SK-N-SH treated with all-trans-retinoic acid at 6 μM for 48 hours (cell line): ENCODE results near the gene LCLAT1.

ENCODE experiments used
- ATAC-seq: fragments of 200-7000 bp; cut with Tn5 transposase; 3 replicates; pipeline ENCODE4 v1.9.1; 2020; ENCODE audit warnings: mild to moderate bottlenecking, moderate library complexity
- ARNTL ChIP-seq: fragments of 450-650 bp; formaldehyde crosslinking; IDR thresholded peaks from 2 replicates; pipeline ENCODE4 v1.5.0; 2020; ENCODE audit warnings: low read depth, mild to moderate bottlenecking, moderate library complexity, borderline replicate concordance
- BACH2 ChIP-seq: fragments of 250-450 bp; sonication (Bioruptor Pico); IDR thresholded peaks from 2 replicates; pipeline ENCODE4 v1.9.0; 2021; ENCODE audit warnings: mild to moderate bottlenecking, borderline replicate concordance
- CSDC2 ChIP-seq: fragments of 250-450 bp; sonication (Bioruptor Pico); IDR thresholded peaks from 2 replicates; pipeline ENCODE4 v1.5.0; 2020; ENCODE audit warnings: mild to moderate bottlenecking, moderate library complexity
- CSRNP3 ChIP-seq: fragments of 250-450 bp; sonication (Bioruptor Pico); IDR thresholded peaks from 2 replicates; pipeline ENCODE4 v1.5.1; 2021; ENCODE audit warnings: mild to moderate bottlenecking, moderate library complexity
- ESRRG ChIP-seq: fragments of 250-450 bp; sonication (Bioruptor Pico); IDR thresholded peaks from 2 replicates; pipeline ENCODE4 v1.6.1; 2021; ENCODE audit warnings: mild to moderate bottlenecking
- GLIS3 ChIP-seq: fragments of 250-450 bp; sonication (Bioruptor Pico); IDR thresholded peaks from 2 replicates; pipeline ENCODE4 v1.5.0; 2020; ENCODE audit warnings: mild to moderate bottlenecking, moderate library complexity
- ISL1 ChIP-seq: fragments of 250-450 bp; sonication (Bioruptor Pico); IDR thresholded peaks from 2 replicates; pipeline ENCODE4 v2.1.2; 2022; ENCODE audit warnings: mild to moderate bottlenecking, moderate library complexity
- PATZ1 ChIP-seq: fragments of 250-450 bp; sonication (Bioruptor Pico); IDR thresholded peaks from 2 replicates; pipeline ENCODE4 v1.8.0; 2020; ENCODE audit warnings: mild to moderate bottlenecking, moderate library complexity, borderline replicate concordance
- PPARA ChIP-seq: fragments of 250-450 bp; sonication (Bioruptor Pico); IDR thresholded peaks from 2 replicates; pipeline ENCODE4 v1.5.0; 2020; ENCODE audit warnings: mild to moderate bottlenecking, borderline replicate concordance
- RARB ChIP-seq: fragments of 250-450 bp; sonication (Bioruptor Pico); IDR thresholded peaks from 2 replicates; pipeline ENCODE4 v1.8.0; 2021; ENCODE audit warnings: mild to moderate bottlenecking, moderate library complexity
- SNAI2 ChIP-seq: fragments of 250-450 bp; sonication (Bioruptor Pico); IDR thresholded peaks from 2 replicates; pipeline ENCODE4 v1.5.0; 2020; ENCODE audit warnings: mild to moderate bottlenecking, moderate library complexity
- TCF4 ChIP-seq: fragments of 250-450 bp; sonication (Bioruptor Pico); IDR thresholded peaks from 2 replicates; pipeline ENCODE4 v1.8.0; 2021; ENCODE audit warnings: mild to moderate bottlenecking, moderate library complexity, borderline replicate concordance
- TOX ChIP-seq: fragments of 250-450 bp; sonication (Bioruptor Pico); IDR thresholded peaks from 2 replicates; pipeline ENCODE4 v1.8.0; 2021; ENCODE audit warnings: mild to moderate bottlenecking, moderate library complexity, borderline replicate concordance
- ZC3H10 ChIP-seq: fragments of 250-450 bp; sonication (Bioruptor Pico); IDR thresholded peaks from 2 replicates; pipeline ENCODE4 v1.5.1; 2021; ENCODE audit warnings: mild to moderate bottlenecking, moderate library complexity
- ZFP3 ChIP-seq: fragments of 250-450 bp; sonication (Bioruptor Pico); IDR thresholded peaks from 2 replicates; pipeline ENCODE4 v1.5.0; 2020; ENCODE audit warnings: mild to moderate bottlenecking, moderate library complexity
- ZFP30 ChIP-seq: fragments of 450-650 bp; formaldehyde crosslinking; IDR thresholded peaks from 2 replicates; pipeline ENCODE4 v1.5.0; 2022; ENCODE audit warnings: mild to moderate bottlenecking, moderate library complexity
- ZNF565 ChIP-seq: fragments of 450-650 bp; formaldehyde crosslinking; conservative IDR thresholded peaks from 2 replicates; pipeline ENCODE4 v1.5.0; 2020; ENCODE audit warnings: low read depth, mild to moderate bottlenecking, moderate library complexity
- ZNF70 ChIP-seq: fragments of 450-650 bp; formaldehyde crosslinking; IDR thresholded peaks from 2 replicates; pipeline ENCODE4 v1.5.0; 2020; ENCODE audit warnings: mild to moderate bottlenecking, moderate library complexity
- TF ChIP-seq, protein P1 (sequence below): fragments of 250-450 bp; sonication (Bioruptor Pico); IDR thresholded peaks from 2 replicates; pipeline ENCODE4 v1.8.0; 2021; ENCODE audit warnings: low read depth, mild to moderate bottlenecking, moderate library complexity, borderline replicate concordance
- TF ChIP-seq, protein P2 (sequence below): fragments of 250-450 bp; sonication (Bioruptor Pico); IDR thresholded peaks from 2 replicates; pipeline ENCODE4 v1.5.0; 2020; ENCODE audit warnings: mild to moderate bottlenecking, moderate library complexity

The LCLAT1 gene

GRCh38 chr2:30631051-30631671 lies 184.1 kb downstream of the LCLAT1 start:
- ATAC-seq = no peak
- TF ChIP-seq, protein P1, sequence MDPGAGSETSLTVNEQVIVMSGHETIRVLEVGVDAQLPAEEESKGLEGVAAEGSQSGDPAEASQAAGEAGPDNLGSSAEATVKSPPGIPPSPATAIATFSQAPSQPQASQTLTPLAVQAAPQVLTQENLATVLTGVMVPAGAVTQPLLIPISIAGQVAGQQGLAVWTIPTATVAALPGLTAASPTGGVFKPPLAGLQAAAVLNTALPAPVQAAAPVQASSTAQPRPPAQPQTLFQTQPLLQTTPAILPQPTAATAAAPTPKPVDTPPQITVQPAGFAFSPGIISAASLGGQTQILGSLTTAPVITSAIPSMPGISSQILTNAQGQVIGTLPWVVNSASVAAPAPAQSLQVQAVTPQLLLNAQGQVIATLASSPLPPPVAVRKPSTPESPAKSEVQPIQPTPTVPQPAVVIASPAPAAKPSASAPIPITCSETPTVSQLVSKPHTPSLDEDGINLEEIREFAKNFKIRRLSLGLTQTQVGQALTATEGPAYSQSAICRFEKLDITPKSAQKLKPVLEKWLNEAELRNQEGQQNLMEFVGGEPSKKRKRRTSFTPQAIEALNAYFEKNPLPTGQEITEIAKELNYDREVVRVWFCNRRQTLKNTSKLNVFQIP (CRISPR knock-in tag) = no peak
- TF ChIP-seq TOX (CRISPR knock-in tag) (no peak), PATZ1 (CRISPR knock-in tag) (no peak), ZNF70 (CRISPR knock-in tag) (no peak), ZC3H10 (CRISPR knock-in tag) (no peak), SNAI2 (CRISPR knock-in tag) (no peak), TCF4 (CRISPR knock-in tag) (no peak), CSDC2 (CRISPR knock-in tag) (no peak)
- TF ChIP-seq, protein P2, sequence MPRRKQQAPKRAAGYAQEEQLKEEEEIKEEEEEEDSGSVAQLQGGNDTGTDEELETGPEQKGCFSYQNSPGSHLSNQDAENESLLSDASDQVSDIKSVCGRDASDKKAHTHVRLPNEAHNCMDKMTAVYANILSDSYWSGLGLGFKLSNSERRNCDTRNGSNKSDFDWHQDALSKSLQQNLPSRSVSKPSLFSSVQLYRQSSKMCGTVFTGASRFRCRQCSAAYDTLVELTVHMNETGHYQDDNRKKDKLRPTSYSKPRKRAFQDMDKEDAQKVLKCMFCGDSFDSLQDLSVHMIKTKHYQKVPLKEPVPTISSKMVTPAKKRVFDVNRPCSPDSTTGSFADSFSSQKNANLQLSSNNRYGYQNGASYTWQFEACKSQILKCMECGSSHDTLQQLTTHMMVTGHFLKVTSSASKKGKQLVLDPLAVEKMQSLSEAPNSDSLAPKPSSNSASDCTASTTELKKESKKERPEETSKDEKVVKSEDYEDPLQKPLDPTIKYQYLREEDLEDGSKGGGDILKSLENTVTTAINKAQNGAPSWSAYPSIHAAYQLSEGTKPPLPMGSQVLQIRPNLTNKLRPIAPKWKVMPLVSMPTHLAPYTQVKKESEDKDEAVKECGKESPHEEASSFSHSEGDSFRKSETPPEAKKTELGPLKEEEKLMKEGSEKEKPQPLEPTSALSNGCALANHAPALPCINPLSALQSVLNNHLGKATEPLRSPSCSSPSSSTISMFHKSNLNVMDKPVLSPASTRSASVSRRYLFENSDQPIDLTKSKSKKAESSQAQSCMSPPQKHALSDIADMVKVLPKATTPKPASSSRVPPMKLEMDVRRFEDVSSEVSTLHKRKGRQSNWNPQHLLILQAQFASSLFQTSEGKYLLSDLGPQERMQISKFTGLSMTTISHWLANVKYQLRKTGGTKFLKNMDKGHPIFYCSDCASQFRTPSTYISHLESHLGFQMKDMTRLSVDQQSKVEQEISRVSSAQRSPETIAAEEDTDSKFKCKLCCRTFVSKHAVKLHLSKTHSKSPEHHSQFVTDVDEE (CRISPR knock-in tag) = no peak

- no peak for ATAC-seq
- TF ChIP-seq, protein P2 (CRISPR knock-in tag) = no peak
- TF ChIP-seq PATZ1 (CRISPR knock-in tag) = no peak
- no peak for TF ChIP-seq SNAI2 (CRISPR knock-in tag)
- TF ChIP-seq ISL1 (CRISPR knock-in tag) = no peak
- no peak for TF ChIP-seq BACH2 (CRISPR knock-in tag)
- TF ChIP-seq ZC3H10 (CRISPR knock-in tag) = no peak
- no peak for TF ChIP-seq RARB
- TF ChIP-seq GLIS3 (CRISPR knock-in tag) = no peak
- no peak for TF ChIP-seq ZFP30 (CRISPR knock-in tag)
- TF ChIP-seq ZNF565 (CRISPR knock-in tag) = no peak
- no peak for TF ChIP-seq ZFP3 (CRISPR knock-in tag)
- no peak for TF ChIP-seq ESRRG (CRISPR knock-in tag)
- no peak for TF ChIP-seq PPARA (CRISPR knock-in tag)
- TF ChIP-seq ARNTL = no peak
- no peak for TF ChIP-seq TCF4 (CRISPR knock-in tag)
- TF ChIP-seq CSRNP3 (CRISPR knock-in tag) = no peak
Measured at GRCh38 chr2:30633039-30633438, 186.0 kb downstream of the LCLAT1 start.
